ENCODE measurements around the gene CYTH1.

Gene CYTH1

GRCh38 chr17:78667091-78667490 is 115.0 kb downstream of the CYTH1 start:
- no peak for DNase-seq

DNA sequence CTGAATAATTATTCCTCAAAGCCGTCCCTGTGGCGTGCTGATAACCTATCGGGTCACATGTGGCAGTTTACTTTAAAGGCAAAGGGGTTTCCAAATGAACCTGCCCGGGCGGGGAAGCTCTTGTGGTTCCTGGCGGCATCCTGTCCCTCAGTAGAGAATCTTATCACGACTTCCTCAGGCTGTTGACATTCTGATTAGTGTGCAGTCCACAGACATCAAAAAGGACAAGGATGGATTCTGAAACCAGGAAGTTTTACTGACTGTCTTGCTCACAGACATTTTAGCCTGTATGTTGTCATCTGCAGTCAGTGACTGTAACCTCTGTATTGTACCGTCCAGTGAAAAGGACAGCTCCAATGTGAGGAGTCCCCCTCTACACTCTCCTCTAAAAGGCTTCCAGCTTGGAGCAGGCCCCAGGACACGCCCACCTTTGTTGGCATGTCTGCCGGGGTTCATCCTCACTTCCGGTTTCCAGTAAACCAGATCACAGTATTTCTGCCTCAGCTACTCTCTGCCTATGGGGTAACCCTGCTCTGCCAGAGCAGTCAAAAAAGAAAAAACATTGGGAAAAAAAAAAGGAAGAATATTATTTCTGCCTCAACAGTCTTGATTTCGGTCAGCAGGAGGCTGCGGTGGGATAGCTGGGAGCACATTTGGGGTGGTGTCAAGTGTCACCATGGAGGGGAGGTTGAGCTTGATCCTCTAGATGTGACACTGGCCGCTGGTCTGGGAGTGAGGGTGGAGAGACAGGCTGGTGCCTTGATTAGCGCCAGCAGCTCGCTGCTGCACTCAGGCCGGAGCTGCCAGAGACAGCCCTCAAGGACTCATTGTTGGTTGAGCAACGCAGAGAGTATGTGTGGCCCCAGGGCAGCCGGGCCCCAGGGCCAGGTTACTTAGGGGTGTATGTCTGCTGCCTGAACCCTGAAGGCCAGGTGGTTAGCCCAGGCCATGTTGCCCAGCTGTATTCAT is 115.8 kb downstream of the CYTH1 start:
- no peak for DNase-seq

DNA sequence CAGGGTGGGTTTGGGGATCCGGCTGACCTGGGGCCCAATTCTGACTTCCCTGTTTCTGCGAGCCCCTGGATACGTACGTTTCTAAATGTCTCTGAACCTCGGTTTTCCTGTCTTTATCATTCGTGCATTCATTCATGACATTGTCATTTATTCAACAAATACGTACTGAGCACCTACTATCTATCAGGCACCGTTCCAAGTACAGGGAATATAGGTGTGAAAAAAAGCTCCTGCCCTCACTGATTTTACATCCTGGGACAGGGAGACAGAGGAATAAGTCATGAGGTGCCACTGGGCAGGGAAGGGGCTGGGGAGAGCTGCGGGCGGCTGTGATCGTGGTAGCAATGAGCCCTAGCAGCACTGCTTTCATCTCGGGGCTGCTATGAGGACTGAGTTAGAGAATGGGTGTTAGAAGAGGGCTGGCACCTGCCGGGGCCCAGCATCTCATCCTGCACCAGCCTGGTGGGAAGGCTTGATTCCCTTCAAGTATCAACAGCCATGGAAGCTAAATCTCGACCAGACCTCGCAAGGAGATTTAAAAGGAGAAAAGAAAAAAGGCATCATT is 116.6 kb downstream of the CYTH1 start:
- no peak for DNase-seq

DNA sequence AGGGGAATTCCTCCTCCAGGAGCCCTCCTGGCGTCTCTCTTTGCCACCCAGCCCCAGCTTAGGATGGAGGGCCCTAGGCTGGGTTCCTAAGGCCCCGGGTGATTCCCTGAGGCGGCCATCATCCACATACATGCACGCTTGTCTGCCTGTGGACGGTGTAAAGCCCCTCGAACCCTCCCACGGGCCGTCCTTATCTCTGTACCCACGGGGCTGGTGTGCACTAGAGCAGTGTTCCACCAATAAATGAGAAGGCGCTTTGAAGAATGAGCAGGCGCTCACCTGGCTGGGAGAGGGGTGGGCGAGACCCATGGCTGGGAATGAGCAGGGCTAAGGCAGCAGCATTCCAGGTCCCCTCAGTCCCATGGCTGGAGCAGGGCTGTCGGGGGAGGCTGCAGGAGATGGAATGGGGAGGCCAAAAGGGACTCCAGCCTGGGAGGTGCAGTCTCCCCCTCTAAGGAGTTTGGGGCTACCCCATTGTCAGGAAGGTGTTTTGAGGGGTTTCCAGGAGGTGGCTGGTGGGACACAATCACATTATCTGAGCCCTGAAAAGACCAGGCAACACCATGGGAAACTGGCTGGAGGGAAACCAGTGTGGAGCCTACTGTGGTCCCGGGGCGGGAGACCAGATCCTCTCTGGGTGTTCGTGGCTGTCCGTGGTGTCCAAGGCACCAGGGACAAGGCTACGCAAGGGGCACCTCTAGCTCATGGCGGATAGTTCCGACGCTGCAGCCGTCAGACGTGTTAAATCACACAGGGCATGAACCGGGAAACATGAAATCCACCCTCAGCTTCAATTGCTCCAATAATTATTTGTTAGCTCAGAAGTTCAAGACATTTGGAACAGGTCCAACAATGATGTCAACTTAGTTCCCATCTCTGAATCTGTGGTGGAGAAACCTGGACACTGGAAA is 117.3 kb downstream of the CYTH1 start:
- DNase-seq: no peak

DNA sequence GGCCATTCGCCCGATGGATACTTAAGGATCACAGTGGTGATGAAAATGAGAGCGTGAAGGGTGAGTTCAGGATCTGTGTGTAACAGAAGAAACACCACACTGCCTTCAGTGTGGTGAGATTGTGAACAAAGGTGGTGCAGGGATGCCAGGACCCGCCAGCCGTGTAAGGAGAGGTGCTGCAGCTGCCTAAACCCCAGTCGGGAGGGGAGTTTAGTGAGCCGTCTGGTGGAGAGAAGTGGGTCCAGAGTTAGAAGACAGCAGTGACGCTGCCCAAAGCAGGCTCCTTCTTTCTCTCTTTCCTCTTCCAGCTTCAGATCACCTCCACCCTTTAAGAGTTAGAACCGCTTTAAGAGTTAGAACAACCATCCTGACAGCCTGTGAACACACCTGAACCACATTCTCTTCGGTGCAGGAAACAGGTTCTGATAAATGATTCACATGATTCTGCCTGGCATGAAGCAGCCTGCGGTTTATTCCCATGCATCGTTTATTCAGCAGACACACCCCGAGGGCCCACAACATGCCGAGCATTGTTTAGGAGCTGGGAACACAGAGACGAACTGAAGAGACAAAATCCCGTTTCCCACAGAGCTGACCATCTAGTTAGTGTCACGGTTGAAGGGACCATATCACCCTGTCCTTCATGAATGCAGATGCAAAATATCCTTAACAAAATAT is 120.8 kb downstream of the CYTH1 start:
- no peak for DNase-seq

GRCh38 chr17:78659546-78659945 is 122.5 kb downstream of the CYTH1 start:
- DNase-seq: no peak

GRCh38 chr17:78658281-78658785 is 123.7 kb downstream of the CYTH1 start:
- DNase-seq: no peak

GRCh38 chr17:78655251-78655940 is 126.7 kb downstream of the CYTH1 start:
- DNase-seq: no peak

DNA sequence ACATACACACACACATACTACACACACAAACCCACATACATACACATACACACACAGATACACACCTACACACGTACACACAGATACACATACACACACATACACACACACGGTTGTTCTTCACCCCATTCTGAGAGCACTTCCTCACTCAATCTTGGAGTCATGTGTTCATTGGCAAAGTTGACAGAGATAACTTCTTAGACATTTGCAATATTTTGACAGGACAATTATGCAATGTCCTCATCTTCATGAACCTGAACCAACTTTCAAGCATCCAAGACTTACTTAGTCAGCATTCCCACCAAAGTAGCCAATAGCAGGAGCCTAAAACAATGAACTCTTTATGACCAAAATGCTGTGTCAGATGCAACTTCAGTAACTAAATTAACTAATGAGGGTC is 127.7 kb downstream of the CYTH1 start:
- no peak for DNase-seq

DNA sequence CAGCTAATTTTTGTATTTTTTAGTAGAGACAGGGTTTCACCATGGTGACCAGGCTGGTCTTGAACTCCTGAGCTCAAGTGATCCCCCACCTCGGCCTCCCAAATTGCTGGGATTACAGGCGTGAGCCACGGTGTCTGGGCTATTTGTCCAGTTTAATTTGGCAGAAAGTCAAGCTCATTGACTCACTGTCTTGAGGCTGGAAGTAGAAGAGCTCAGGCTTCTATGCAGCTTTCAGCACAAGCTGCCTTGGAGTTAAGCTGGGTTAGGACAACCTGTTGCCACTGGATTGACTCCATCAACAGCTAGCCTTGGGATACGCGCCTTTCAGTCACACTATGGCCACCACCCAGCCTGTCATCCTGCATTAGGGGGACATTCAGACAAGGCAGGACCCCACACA is 128.7 kb downstream of the CYTH1 start:
- DNase-seq: no peak

GRCh38 chr17:78652913-78653312 is 129.2 kb downstream of the CYTH1 start:
- no peak for DNase-seq

- DNase-seq: no peak
These were observed 130.0 kb downstream of the CYTH1 start for GRCh38 chr17:78652024-78652423.

GRCh38 chr17:78651554-78651953 is 130.5 kb downstream of the CYTH1 start:
- DNase-seq: no peak

GRCh38 chr17:78650093-78650715 is 131.9 kb downstream of the CYTH1 start:
- DNase-seq: no peak

DNA sequence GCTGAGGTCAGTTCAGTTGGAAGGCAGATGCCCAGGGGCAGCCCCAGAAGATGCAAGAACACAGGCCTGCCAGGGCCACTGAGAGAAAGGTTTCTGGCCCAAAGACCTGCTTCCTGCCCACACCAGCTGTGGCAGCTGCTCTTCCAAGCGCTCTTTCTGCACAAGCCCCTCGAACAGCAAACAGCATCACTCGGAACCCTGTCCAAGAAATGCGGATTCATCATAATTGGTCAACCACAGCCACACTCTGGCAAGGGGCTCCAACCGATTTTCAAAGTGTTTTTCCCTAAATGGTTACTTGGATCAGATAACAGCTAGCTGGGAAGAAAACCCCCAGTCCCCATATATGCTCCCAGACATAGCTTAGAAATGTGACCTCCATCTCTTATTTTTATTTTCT is 133.8 kb downstream of the CYTH1 start:
- no peak for DNase-seq

- no peak for DNase-seq
These were observed 135.0 kb downstream of the CYTH1 start for GRCh38 chr17:78647032-78647431.

DNA sequence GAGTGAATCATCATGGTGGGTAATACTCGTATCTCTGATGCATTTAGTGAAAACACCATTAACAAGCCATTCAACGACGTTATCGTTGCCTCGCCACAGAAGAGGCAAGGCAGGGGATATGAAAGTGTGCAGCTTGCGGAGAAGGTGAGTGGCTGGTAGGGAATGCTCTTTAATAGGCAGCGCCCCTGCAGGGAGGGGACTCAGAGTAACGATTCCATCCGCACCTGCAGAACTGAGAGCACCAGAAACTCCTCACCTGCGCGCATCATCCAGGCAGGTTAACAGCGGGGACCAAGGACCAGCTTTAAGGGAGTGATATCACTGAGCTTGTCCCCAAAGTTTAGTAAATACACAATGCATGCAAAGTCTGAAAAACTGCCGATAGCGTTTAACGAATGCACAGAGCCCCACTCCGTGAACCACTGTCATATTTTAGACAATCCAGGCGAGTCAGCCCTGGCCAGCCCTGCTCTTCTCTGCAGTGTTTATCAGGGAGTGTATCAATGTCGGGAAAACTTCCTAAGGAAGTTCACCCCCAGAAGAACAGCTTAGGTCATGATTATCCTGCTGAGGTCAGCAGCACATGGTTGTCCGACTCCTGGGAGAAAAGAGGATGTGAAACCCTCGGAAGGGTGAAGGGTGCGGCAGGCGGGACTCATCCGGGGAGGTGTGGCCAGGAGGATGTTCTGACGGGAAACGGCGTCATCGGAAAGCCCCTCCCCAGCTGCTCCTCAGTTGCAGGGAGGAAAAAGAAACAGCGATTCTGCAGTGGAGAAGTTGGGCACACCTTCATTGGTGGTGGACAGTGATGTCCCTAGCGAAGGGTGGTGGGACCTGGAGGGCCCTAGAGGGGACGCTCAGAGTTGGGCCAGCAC is 136.4 kb downstream of the CYTH1 start:
- no peak for DNase-seq

- no peak for DNase-seq
These were observed 137.1 kb downstream of the CYTH1 start for GRCh38 chr17:78644931-78645351.

DNA sequence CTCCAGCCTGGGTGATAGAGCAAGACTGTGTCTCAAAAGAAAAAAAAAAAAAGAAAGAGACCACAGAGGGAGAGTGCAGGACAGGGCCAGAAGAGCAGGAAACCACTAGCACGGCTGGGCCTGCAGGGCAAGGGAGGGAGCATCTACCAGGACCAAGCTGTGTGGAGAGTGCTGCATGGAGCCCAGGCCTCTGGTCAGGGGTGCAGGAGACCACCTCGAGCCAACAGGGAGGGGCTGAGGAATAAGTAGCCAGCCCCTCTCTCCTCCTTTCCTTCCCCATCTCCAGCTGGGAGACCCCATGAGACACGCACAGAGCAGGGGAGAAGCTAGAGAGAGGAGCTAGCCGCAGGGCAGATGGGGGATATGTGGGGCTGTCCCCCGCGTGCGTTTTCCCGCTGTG is 137.8 kb downstream of the CYTH1 start:
- DNase-seq: no peak

GRCh38 chr17:78643326-78643725 is 138.7 kb downstream of the CYTH1 start:
- DNase-seq: no peak
